GOT3 (cell line): Measurements from ENCODE around the gene CAMK2D.
"Not testable (repeated sequence)": the region's sequence is repeated elsewhere in the genome, so short reads cannot be mapped to it uniquely, and the experiment has no call there.

Experiments used
- DNase-seq: peaks from one replicate; lab custom pipeline; 2025; ENCODE audit warnings: mixed read lengths; lab: John Stamatoyannopoulos, UW

CAMK2D gene

GRCh38 chr4:113730467-113731216 lies 30.9 kb downstream of the CAMK2D start:
- DNase-seq = no peak

GRCh38 chr4:113727802-113728201 lies 33.7 kb downstream of the CAMK2D start:
- DNase-seq = no peak

GRCh38 chr4:113725963-113726362 lies 35.6 kb downstream of the CAMK2D start:
- no peak for DNase-seq

GRCh38 chr4:113718252-113718651 lies 43.3 kb downstream of the CAMK2D start:
- DNase-seq = no peak

- DNase-seq = no peak
These were observed 49.5 kb downstream of the CAMK2D start for GRCh38 chr4:113711883-113712662.

GRCh38 chr4:113708250-113708649 lies 53.3 kb downstream of the CAMK2D start:
- DNase-seq = no peak

- no peak for DNase-seq
These were observed 54.5 kb downstream of the CAMK2D start for GRCh38 chr4:113707048-113707447.

GRCh38 chr4:113705097-113705496 lies 56.4 kb downstream of the CAMK2D start:
- DNase-seq = not testable (repeated sequence)

- not testable (repeated sequence) for DNase-seq
These were observed 58.9 kb downstream of the CAMK2D start for GRCh38 chr4:113702596-113702995.

GRCh38 chr4:113701169-113701568 lies 60.4 kb downstream of the CAMK2D start:
- DNase-seq = no peak

GRCh38 chr4:113700602-113701150 lies 60.9 kb downstream of the CAMK2D start:
- no peak for DNase-seq

GRCh38 chr4:113699772-113700171 lies 61.8 kb downstream of the CAMK2D start:
- DNase-seq = no peak

- DNase-seq = no peak
These were observed 64.1 kb downstream of the CAMK2D start for GRCh38 chr4:113697429-113697828.

GRCh38 chr4:113695328-113696169 lies 66.0 kb downstream of the CAMK2D start:
- DNase-seq = no peak

GRCh38 chr4:113694008-113694407 lies 67.5 kb downstream of the CAMK2D start:
- DNase-seq = no peak

GRCh38 chr4:113692809-113693411 lies 68.6 kb downstream of the CAMK2D start:
- DNase-seq = no peak

GRCh38 chr4:113691676-113692075 lies 69.9 kb downstream of the CAMK2D start:
- no peak for DNase-seq

GRCh38 chr4:113689394-113689793 lies 72.1 kb downstream of the CAMK2D start:
- no peak for DNase-seq

- no peak for DNase-seq
These were observed 74.3 kb downstream of the CAMK2D start for GRCh38 chr4:113687067-113687718.

GRCh38 chr4:113685157-113685556 lies 76.4 kb downstream of the CAMK2D start:
- DNase-seq = not testable (repeated sequence)

- DNase-seq = no peak
These were observed 76.9 kb downstream of the CAMK2D start for GRCh38 chr4:113684534-113685091.
